ENCODE results near the gene BCOR. TPM values are rescaled to one million over a fixed set of nuclear protein-coding genes. Genes with fewer than 3 reads are reported as not detected.

The BCOR gene
- total and polyA plus RNA-seq, 2 of the 13 experiments (the other 11 are each of a cell fraction or from before 2014, with no cell fraction given): 14.3 to 15.2 TPM

- TF ChIP-seq AFF4 (CRISPR knock-in tag; IDR thresholded peaks at IDR 0.05) (no peak), HMGXB4 (CRISPR knock-in tag; IDR thresholded peaks at IDR 0.05; ENCODE audit: borderline replicate concordance in 1 of 2, low read depth in 1 of 2) (peak; percentile 11 to 62; a peak in 1 of 4 replicates), ZNF468 (CRISPR knock-in tag; IDR thresholded peaks at IDR 0.05) (no peak), E2F2 (CRISPR knock-in tag; IDR thresholded peaks at IDR 0.05; ENCODE audit: borderline replicate concordance) (no peak), EED (CRISPR knock-in tag; IDR thresholded peaks at IDR 0.05) (no peak), ZNF530 (CRISPR knock-in tag; IDR thresholded peaks at IDR 0.05; ENCODE audit: low read depth) (no peak), ZNF782 (CRISPR knock-in tag; IDR thresholded peaks at IDR 0.05; ENCODE audit: borderline replicate concordance) (peak; percentile 60; the same call in 1 of the 2 replicates), ZNF674 (CRISPR knock-in tag; IDR thresholded peaks at IDR 0.05; ENCODE audit: low read depth) (no peak), ZKSCAN1 (IDR thresholded peaks at IDR 0.05; ENCODE audit: low read length) (no peak), HNRNPUL1 (IDR thresholded peaks at IDR 0.05; ENCODE audit: low read depth, low read length) (peak; percentile 98), MIXL1 (CRISPR knock-in tag; IDR thresholded peaks at IDR 0.05) (no peak), ZFP36L2 (CRISPR knock-in tag; IDR thresholded peaks at IDR 0.05) (no peak), ZNF598 (CRISPR knock-in tag; IDR thresholded peaks at IDR 0.05; ENCODE audit: borderline replicate concordance) (no peak), GTF3A (CRISPR knock-in tag; conservative IDR thresholded peaks at IDR 0.05) (no peak), HMG20B (CRISPR knock-in tag; conservative IDR thresholded peaks at IDR 0.05) (no peak), KDM4B (CRISPR knock-in tag; IDR thresholded peaks at IDR 0.05) (no peak), FLYWCH1 (CRISPR knock-in tag; IDR thresholded peaks at IDR 0.05) (no peak), ZNF281 (CRISPR knock-in tag; IDR thresholded peaks at IDR 0.05; ENCODE audit: borderline replicate concordance) (no peak), ETV6 (CRISPR knock-in tag; conservative IDR thresholded peaks at IDR 0.05) (no peak), RXRB (CRISPR knock-in tag; IDR thresholded peaks at IDR 0.05; ENCODE audit: borderline replicate concordance) (no peak)
Observed at GRCh38 chrX:40108162-40108958, 10.6 kb upstream of the BCOR start (continued).
